Liver (tissue), 9 donors: Measurements from ENCODE around the gene CCP110. TPM values are rescaled to one million over a fixed set of nuclear protein-coding genes. Genes with fewer than 3 reads are reported as not detected.

Source experiments
- DNase-seq: peaks from one replicate; pipeline ENCODE4 v3.0.0-alpha.2; 2017; ENCODE audit warnings: low spot score
- H3K27ac ChIP-seq, 2 donors: one replicate each; pipeline ENCODE4 v1.7.0; 2013; ENCODE audit warnings: inconsistent platforms in 2 of 2, low read length in 2 of 2, control low read depth in 1 of 2, low read depth in 1 of 2, mild to moderate bottlenecking in 1 of 2
- H3K27me3 ChIP-seq, 4 donors: one replicate each; pipeline versions ENCODE4 v1.6.1 to v1.7.0; 2013; ENCODE audit warnings: low read length in 3 of 4, inconsistent platforms in 1 of 4, mild to moderate bottlenecking in 1 of 4, moderate library complexity in 1 of 4; ENCODE audit not compliant: control insufficient read depth in 4 of 4, insufficient read depth in 4 of 4
- H3K36me3 ChIP-seq, 4 donors: one replicate each; pipeline versions ENCODE4 v1.6.1 to v1.7.0; 2013; ENCODE audit warnings: low read length in 3 of 4, mild to moderate bottlenecking in 3 of 4, low read depth in 1 of 4, moderate library complexity in 1 of 4; ENCODE audit not compliant: control insufficient read depth in 4 of 4, insufficient read depth in 3 of 4
- H3K4me1 ChIP-seq, 4 donors: one replicate each; pipeline versions ENCODE4 v1.6.1 to v1.7.0; 2013; ENCODE audit warnings: low read length in 3 of 4, mild to moderate bottlenecking in 3 of 4, moderate library complexity in 1 of 4; ENCODE audit not compliant: control insufficient read depth in 4 of 4, insufficient read depth in 4 of 4
- H3K4me3 ChIP-seq, 3 donors: one replicate each; pipeline versions ENCODE4 v1.6.1 to v1.7.0; 2013; ENCODE audit warnings: low read length in 3 of 3, control low read depth in 1 of 3, low read depth in 1 of 3, mild to moderate bottlenecking in 1 of 3
- H3K9ac ChIP-seq, 2 donors: one replicate each; pipeline ENCODE4 v1.7.0; 2013; ENCODE audit warnings: low read length in 2 of 2, mild to moderate bottlenecking in 2 of 2, moderate library complexity in 2 of 2, control low read depth in 1 of 2, low read depth in 1 of 2
- H3K9me3 ChIP-seq, 4 donors: one replicate each; pipeline versions ENCODE4 v1.6.1 to v1.7.0; 2013; ENCODE audit warnings: low read length in 3 of 4; ENCODE audit not compliant: control insufficient read depth in 4 of 4
- EGR1 ChIP-seq, 2 donors: IDR thresholded peaks; 2 replicates each; pipeline ENCODE4 v1.6.1; 2016 to 2018; ENCODE audit warnings: antibody characterized with exemption in 2 of 2, low read depth in 2 of 2
- FOXA2 ChIP-seq: IDR thresholded peaks from 2 replicates; pipeline ENCODE4 v1.6.1; 2016; ENCODE audit warnings: antibody characterized with exemption
- GABPA ChIP-seq, 2 donors: IDR thresholded peaks in 1 of 2; conservative IDR thresholded peaks in 1 of 2; 2 replicates each; pipeline ENCODE4 v1.6.1; 2016; ENCODE audit warnings: antibody characterized with exemption in 2 of 2, mild to moderate bottlenecking in 1 of 2, moderate library complexity in 1 of 2
- HNF4A ChIP-seq, 2 donors: conservative IDR thresholded peaks; 2 replicates each; pipeline ENCODE4 v1.6.1; 2016; ENCODE audit warnings: antibody characterized with exemption in 2 of 2, mild to moderate bottlenecking in 2 of 2
- HNF4G ChIP-seq: IDR thresholded peaks from 2 replicates; pipeline ENCODE4 v1.6.1; 2016; ENCODE audit warnings: antibody characterized with exemption
- JUND ChIP-seq, 2 donors: IDR thresholded peaks; 2 replicates each; pipeline ENCODE4 v1.6.1; 2016; ENCODE audit warnings: antibody characterized with exemption in 2 of 2
- NR2F2 ChIP-seq: IDR thresholded peaks from 2 replicates; pipeline ENCODE4 v1.6.1; 2016; ENCODE audit warnings: antibody characterized with exemption
- RXRA ChIP-seq, 2 donors: IDR thresholded peaks; 2 replicates each; pipeline ENCODE4 v1.6.1; 2017 to 2018; ENCODE audit warnings: antibody characterized with exemption in 2 of 2, mild to moderate bottlenecking in 1 of 2
- SP1 ChIP-seq: IDR thresholded peaks from 2 replicates; pipeline ENCODE4 v1.6.1; 2018; ENCODE audit warnings: antibody characterized with exemption, mild to moderate bottlenecking
- TAF1 ChIP-seq: conservative IDR thresholded peaks from 2 replicates; pipeline ENCODE4 v1.6.1; 2016; ENCODE audit warnings: antibody characterized with exemption, mild to moderate bottlenecking
- YY1 ChIP-seq: IDR thresholded peaks from 2 replicates; pipeline ENCODE4 v1.6.1; 2016; ENCODE audit warnings: antibody characterized with exemption, mild to moderate bottlenecking
- WGBS: extraction: QIAGEN DNeasy Blood & Tissue Kit; methylation state at CpG from one replicate; pipeline ENCODE4 v1.1.7; 2013; 5-methylcytosine and 5-hydroxymethylcytosine counted together
- polyA plus RNA-seq, 2 donors: library from polyadenylated mRNA; stranded (reverse) in 1 of 2; unstranded in 1 of 2; fragments of 200-250 nt in 1 of 2; fragments of >200 nt in 1 of 2; fragmentation: Nextera tagmentation in 1 of 2; extraction: Ambion mirVana in 1 of 2; gene quantifications; one replicate each; pipeline versions ENCODE4 v1.2.1 to v1.2.3, GENCODE V29; 2013 to 2015
- total RNA-seq, 2 donors: library from RNA; depleted of rRNA; stranded (reverse); fragments of >200 nt; gene quantifications; one replicate each; pipeline ENCODE4 v1.2.3, GENCODE V29; 2014
- TF ChIP-seq, protein P1 (sequence below): IDR thresholded peaks from 2 replicates; pipeline ENCODE4 v1.6.1; 2016; ENCODE audit warnings: antibody characterized with exemption
- TF ChIP-seq, protein P2 (sequence below): fragments of 150-350 bp; IDR thresholded peaks from 2 replicates; pipeline ENCODE4 v1.5.1; 2017; ENCODE audit warnings: improper control_type of control experiment, low read depth, low read length; ENCODE audit not compliant: missing input control
- TF ChIP-seq, protein P3 (sequence below): IDR thresholded peaks from 2 replicates; pipeline ENCODE4 v1.6.1; 2016; ENCODE audit warnings: antibody characterized with exemption
- TF ChIP-seq, protein P4 (sequence below): IDR thresholded peaks from 2 replicates; pipeline ENCODE4 v1.6.1; 2016; ENCODE audit warnings: antibody characterized with exemption, mild to moderate bottlenecking
- donor health status: healthy.
- donor health status: healthy.
- donor health status: healthy.
- donor health status: healthy.
- donor health status: healthy.

Gene CCP110
- total and polyA plus RNA-seq, 4 donors, result 1.8 to 25.0 (median 5.5) TPM

DNA sequence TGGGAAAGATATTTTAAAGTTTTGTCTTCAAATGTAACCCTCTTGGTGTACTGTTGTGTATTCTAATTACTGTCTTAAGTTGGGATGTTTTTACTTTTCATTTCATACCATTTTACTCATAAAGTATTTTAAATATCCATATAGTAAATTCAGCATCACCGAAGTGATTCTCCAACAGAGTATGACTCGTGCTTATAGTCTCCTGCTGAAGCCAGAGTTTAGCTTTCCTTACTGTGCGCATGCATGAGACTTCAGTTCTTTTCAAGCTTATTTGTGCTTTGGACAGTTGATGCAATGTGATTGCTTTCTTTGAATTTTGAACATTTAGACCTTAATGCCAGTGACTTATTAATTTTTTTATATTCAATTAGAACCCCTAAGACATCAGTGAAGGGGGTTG, 24.4 kb downstream of the CCP110 start:
- 93% methylated on average over 3 of the region's 3 CpGs for WGBS
- TF ChIP-seq, protein P1, sequence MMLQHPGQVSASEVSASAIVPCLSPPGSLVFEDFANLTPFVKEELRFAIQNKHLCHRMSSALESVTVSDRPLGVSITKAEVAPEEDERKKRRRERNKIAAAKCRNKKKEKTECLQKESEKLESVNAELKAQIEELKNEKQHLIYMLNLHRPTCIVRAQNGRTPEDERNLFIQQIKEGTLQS, result no peak
- H3K36me3 ChIP-seq, result peaks cover 0 to 20% (median 9%) of the 10 kb centered on the region in 4 donors
- H3K4me3 ChIP-seq, result no peak overlapping the region
- H3K9ac ChIP-seq, result no peak overlapping the region
- no peak for DNase-seq
- H3K27ac ChIP-seq, result no peak overlapping the region
- H3K9me3 ChIP-seq, result no peaks in the 10 kb centered on the region
- H3K4me1 ChIP-seq, result no peaks in the 10 kb centered on the region
- H3K27me3 ChIP-seq, result no peaks in the 10 kb centered on the region

DNA sequence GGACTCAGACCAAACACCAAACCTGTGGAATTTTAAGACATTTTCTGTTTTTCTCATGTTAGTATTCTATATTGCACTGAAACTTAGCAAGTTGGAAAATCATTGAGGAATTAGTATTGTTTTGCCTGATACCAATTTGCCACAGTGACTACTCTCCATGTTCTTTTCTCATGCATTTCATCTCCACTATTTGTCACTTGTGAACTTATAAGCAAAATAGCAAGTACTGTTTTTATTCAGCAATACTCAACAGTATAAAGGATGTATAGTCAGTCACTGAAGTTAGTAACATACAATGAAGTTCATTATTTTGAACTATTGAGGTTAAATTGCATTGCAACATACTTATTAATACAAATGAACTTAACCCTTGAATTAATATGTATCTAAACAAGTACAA, 25.9 kb downstream of the CCP110 start:
- H3K4me1 ChIP-seq, result no peaks in the 10 kb centered on the region
- H3K27ac ChIP-seq, result no peak overlapping the region
- H3K36me3 ChIP-seq, result peaks cover 0 to 19% (median 9%) of the 10 kb centered on the region in 4 donors
- no peak for DNase-seq
- TF ChIP-seq, protein P2, sequence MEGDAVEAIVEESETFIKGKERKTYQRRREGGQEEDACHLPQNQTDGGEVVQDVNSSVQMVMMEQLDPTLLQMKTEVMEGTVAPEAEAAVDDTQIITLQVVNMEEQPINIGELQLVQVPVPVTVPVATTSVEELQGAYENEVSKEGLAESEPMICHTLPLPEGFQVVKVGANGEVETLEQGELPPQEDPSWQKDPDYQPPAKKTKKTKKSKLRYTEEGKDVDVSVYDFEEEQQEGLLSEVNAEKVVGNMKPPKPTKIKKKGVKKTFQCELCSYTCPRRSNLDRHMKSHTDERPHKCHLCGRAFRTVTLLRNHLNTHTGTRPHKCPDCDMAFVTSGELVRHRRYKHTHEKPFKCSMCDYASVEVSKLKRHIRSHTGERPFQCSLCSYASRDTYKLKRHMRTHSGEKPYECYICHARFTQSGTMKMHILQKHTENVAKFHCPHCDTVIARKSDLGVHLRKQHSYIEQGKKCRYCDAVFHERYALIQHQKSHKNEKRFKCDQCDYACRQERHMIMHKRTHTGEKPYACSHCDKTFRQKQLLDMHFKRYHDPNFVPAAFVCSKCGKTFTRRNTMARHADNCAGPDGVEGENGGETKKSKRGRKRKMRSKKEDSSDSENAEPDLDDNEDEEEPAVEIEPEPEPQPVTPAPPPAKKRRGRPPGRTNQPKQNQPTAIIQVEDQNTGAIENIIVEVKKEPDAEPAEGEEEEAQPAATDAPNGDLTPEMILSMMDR, result no peak
- TF ChIP-seq HNF4A (conservative IDR thresholded peaks at IDR 0.05), result no peak
- no peak for TF ChIP-seq TAF1
- TF ChIP-seq RXRA (IDR thresholded peaks at IDR 0.05), result no peak
- no peak for TF ChIP-seq GABPA (IDR thresholded peaks at IDR 0.05 in 1 of 2, conservative IDR thresholded peaks at IDR 0.05 in 1 of 2)
- no peak for TF ChIP-seq JUND (IDR thresholded peaks at IDR 0.05)
- TF ChIP-seq, protein P3, sequence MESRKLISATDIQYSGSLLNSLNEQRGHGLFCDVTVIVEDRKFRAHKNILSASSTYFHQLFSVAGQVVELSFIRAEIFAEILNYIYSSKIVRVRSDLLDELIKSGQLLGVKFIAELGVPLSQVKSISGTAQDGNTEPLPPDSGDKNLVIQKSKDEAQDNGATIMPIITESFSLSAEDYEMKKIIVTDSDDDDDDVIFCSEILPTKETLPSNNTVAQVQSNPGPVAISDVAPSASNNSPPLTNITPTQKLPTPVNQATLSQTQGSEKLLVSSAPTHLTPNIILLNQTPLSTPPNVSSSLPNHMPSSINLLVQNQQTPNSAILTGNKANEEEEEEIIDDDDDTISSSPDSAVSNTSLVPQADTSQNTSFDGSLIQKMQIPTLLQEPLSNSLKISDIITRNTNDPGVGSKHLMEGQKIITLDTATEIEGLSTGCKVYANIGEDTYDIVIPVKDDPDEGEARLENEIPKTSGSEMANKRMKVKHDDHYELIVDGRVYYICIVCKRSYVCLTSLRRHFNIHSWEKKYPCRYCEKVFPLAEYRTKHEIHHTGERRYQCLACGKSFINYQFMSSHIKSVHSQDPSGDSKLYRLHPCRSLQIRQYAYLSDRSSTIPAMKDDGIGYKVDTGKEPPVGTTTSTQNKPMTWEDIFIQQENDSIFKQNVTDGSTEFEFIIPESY, result no peak
- TF ChIP-seq SP1, result no peak
- no peak overlapping the region for H3K4me3 ChIP-seq
- H3K9me3 ChIP-seq, result no peaks in the 10 kb centered on the region
- no peak overlapping the region for H3K9ac ChIP-seq
- no peaks in the 10 kb centered on the region for H3K27me3 ChIP-seq

DNA sequence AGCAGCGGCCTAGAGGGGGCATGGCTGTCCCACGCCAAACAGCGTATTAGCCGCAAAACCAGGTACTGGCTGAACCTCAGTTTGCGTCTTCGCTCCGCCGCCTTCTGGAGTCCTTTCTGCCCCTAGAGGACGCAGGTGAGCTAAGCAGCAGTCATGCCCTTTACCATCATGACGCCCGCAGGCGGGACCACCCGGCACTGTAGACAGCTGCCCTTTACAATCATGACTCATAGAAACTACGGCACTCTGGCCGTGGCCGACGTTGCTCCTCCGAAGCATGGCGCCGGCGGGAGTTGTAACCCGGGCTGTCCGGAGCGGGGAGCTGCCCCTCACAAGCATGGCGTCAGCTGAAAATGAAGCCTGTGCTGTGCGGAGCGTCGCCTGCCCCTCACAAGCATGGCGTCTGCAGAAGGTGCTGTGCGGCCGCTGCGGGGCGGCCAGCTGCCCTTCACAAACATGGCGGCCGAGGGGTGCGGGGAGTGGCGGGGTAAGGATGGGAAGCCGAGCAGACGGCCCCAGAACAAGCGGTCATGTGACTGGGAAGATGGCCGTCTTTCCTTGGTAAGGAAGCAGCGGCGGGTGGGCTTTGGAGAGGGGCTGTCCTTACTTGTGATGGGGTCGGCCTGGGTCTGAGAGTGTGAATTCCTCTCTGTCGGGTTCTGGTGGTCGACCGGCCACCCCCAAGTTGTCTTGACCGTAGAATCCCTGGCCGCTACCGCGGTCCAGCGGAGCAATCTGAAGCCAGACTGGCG, 31.6 kb downstream of the CCP110 start, which contains the start of gene VPS35L:
Gene VPS35L (plus strand): TSS at position 518 of the 752 bp plus-strand sequence. CDS start 27 bp downstream, at position 545.
- H3K4me1 ChIP-seq, result peaks cover 0 to 7% (median 4%) of the 10 kb centered on the region in 4 donors
- peak within 1 kb of the TSS; percentile 86 to 94 for H3K27ac ChIP-seq
- under 1% methylated on average over 53 of the region's 53 CpGs for WGBS
- peak; percentile 34 to 35 for TF ChIP-seq HNF4A (conservative IDR thresholded peaks at IDR 0.05)
- TF ChIP-seq NR2F2, result no peak
- TF ChIP-seq, protein P2, result peak; percentile 53
- TF ChIP-seq FOXA2, result no peak
- peak; percentile 100 for TF ChIP-seq YY1
- TF ChIP-seq GABPA (IDR thresholded peaks at IDR 0.05 in 1 of 2, conservative IDR thresholded peaks at IDR 0.05 in 1 of 2), result peak in 1 of 2 donors; percentile 71
- peak in 1 of 2 donors; percentile 40 for TF ChIP-seq EGR1 (IDR thresholded peaks at IDR 0.05; ENCODE audit: low read depth in 2 of 2)
- TF ChIP-seq SP1, result peak; percentile 56
- peak; percentile 92 to 96 for TF ChIP-seq JUND (IDR thresholded peaks at IDR 0.05)
- TF ChIP-seq, protein P4, sequence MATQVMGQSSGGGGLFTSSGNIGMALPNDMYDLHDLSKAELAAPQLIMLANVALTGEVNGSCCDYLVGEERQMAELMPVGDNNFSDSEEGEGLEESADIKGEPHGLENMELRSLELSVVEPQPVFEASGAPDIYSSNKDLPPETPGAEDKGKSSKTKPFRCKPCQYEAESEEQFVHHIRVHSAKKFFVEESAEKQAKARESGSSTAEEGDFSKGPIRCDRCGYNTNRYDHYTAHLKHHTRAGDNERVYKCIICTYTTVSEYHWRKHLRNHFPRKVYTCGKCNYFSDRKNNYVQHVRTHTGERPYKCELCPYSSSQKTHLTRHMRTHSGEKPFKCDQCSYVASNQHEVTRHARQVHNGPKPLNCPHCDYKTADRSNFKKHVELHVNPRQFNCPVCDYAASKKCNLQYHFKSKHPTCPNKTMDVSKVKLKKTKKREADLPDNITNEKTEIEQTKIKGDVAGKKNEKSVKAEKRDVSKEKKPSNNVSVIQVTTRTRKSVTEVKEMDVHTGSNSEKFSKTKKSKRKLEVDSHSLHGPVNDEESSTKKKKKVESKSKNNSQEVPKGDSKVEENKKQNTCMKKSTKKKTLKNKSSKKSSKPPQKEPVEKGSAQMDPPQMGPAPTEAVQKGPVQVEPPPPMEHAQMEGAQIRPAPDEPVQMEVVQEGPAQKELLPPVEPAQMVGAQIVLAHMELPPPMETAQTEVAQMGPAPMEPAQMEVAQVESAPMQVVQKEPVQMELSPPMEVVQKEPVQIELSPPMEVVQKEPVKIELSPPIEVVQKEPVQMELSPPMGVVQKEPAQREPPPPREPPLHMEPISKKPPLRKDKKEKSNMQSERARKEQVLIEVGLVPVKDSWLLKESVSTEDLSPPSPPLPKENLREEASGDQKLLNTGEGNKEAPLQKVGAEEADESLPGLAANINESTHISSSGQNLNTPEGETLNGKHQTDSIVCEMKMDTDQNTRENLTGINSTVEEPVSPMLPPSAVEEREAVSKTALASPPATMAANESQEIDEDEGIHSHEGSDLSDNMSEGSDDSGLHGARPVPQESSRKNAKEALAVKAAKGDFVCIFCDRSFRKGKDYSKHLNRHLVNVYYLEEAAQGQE, result peak; percentile 51
- TF ChIP-seq HNF4G, result no peak
- TF ChIP-seq RXRA (IDR thresholded peaks at IDR 0.05), result peak in 1 of 2 donors; percentile 15

More for the DNA sequence above, 31.6 kb downstream of the CCP110 start, which contains the start of gene VPS35L:
- peak; percentile 98 for DNase-seq
- peaks cover 0 to 4% (median 0%) of the 10 kb centered on the region in 4 donors for H3K36me3 ChIP-seq
- peak within 1 kb of the TSS; percentile 82 to 87 for H3K9ac ChIP-seq
- H3K4me3 ChIP-seq, result peak within 1 kb of the TSS; percentile 69 to 95 (median 88)
- H3K9me3 ChIP-seq, result no peaks in the 10 kb centered on the region
- no peaks in the 10 kb centered on the region for H3K27me3 ChIP-seq
